Activated CD4-positive, alpha-beta T cell treated with anti-CD3 and anti-CD28 coated beads, Interleukin-2, amount 10 ng/mL, durations not matched to agents 7 days and 5 days (primary cell): ENCODE results near the gene ARMC3. TPM values are rescaled to one million over a fixed set of nuclear protein-coding genes. Genes with fewer than 3 reads are reported as not detected.

Experiments used
- CTCF ChIA-PET: fragments of 350-600 bp; sonication (Branson Sonifier 250); formaldehyde crosslinking; loops from one replicate; lab custom pipeline; 2021; ENCODE audit warnings: antibody characterized with exemption; lab: Charles Lee
- POLR2A ChIA-PET: fragments of 350-600 bp; sonication (Branson Sonifier 250); formaldehyde crosslinking; loops from one replicate; lab custom pipeline; 2021; ENCODE audit warnings: antibody characterized with exemption; lab: Charles Lee
- DNase-seq: peaks from one replicate; pipeline ENCODE4 v3.0.0-alpha.2; 2020
- H3K27ac Mint-ChIP-seq: one replicate; pipeline ENCODE4 v1.8.0; 2021; ENCODE audit warnings: mild to moderate bottlenecking, moderate library complexity, mixed read lengths
- H3K27me3 Mint-ChIP-seq: one replicate; pipeline ENCODE4 v1.8.0; 2021; ENCODE audit warnings: mixed read lengths
- H3K36me3 Mint-ChIP-seq: one replicate; pipeline ENCODE4 v1.8.0; 2021; ENCODE audit warnings: low read depth, mixed read lengths
- H3K4me1 Mint-ChIP-seq: one replicate; pipeline ENCODE4 v1.8.0; 2021; ENCODE audit warnings: mixed read lengths
- H3K4me3 Mint-ChIP-seq: one replicate; pipeline ENCODE4 v1.8.0; 2021; ENCODE audit warnings: mild to moderate bottlenecking, moderate library complexity, mixed read lengths
- H3K9me3 Mint-ChIP-seq: one replicate; pipeline ENCODE4 v1.8.0; 2021; ENCODE audit warnings: mixed read lengths
- total RNA-seq, 2 experiments: library from RNA; stranded (reverse); gene quantifications; one replicate each; pipeline ENCODE4 v1.2.3, GENCODE V29; 2021

Gene ARMC3
- total RNA-seq, 2 experiments from 2014 or later, result not detected

DNA sequence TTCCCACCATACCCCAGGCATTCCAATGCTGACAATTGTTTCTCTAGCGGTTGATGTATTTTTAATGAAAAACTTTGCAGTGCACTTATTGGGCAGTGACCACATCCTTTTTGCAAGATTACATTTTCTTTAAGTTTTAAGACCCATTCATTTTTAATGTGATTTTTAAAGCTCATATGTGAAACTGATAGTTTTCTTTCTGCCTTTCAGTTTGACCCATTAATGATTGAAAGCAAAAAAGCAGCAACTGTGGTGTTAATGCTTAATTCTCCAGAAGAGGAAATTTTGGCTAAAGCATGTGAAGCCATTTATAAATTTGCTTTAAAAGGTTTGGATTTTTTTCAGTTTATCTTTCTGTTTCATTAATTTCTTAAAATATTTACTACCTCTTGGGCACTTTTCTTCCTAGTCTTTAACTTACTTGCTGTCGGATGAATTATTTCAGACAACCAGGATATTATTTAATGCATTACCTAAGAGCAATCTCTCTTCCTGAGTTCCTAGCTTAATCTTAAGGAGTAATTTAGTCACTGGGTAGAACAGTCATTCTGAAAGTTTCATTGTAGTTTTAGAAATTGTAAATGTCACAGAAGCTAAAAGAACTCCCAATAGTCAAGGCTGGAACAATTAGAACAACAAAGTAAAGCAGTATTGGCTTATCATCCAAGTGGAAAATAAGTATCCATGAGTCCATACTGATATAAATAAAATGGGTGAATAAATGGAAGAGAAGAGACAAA, 18.3 kb downstream of the ARMC3 start:
- no peak overlapping the region for H3K27ac Mint-ChIP-seq
- DNase-seq, result no peak
- ChIA-PET POLR2A (no interaction called here), CTCF (interaction anchor here (0.5 to 1.6 kb wide), 3 partner anchors 11 to 204 kb away, joined by 3 to 5 read pairs (median 3); no protein-coding TSS in a partner anchor)
- H3K36me3 Mint-ChIP-seq, result no peaks in the 10 kb centered on the region
- peaks cover 5% of the 10 kb centered on the region for H3K4me1 Mint-ChIP-seq
- peaks cover 12% of the 10 kb centered on the region for H3K9me3 Mint-ChIP-seq
- H3K4me3 Mint-ChIP-seq, result no peak overlapping the region
- H3K27me3 Mint-ChIP-seq, result no peaks in the 10 kb centered on the region

DNA sequence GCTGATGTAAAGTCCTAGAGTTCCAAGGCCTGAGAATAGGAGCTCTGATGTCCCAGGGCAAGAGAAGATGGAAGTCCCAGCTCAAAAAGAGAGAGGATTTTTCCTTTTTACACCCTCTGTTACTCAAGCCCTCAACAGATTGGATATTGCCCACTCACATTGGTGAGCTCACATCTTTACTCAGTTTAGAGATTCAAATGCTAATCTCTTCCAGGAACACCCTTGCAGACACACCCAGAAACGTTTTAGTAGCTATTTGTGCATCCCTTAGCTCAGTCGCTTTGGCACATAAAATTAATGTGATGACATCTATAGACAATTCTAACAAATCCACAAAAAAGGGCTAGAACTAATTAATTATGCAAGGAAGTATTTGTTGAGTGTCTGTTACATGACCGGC, 27.1 kb downstream of the ARMC3 start:
- H3K4me1 Mint-ChIP-seq, result no peaks in the 10 kb centered on the region
- CTCF ChIA-PET, result interaction anchor here (0.7 to 1.1 kb wide), 2 partner anchors 131 to 946 kb away, joined by 3 read pairs; no protein-coding TSS in a partner anchor
- POLR2A ChIA-PET, result no interaction called here
- no peaks in the 10 kb centered on the region for H3K27me3 Mint-ChIP-seq
- DNase-seq, result no peak
- no peaks in the 10 kb centered on the region for H3K36me3 Mint-ChIP-seq
- H3K9me3 Mint-ChIP-seq, result no peaks in the 10 kb centered on the region
- H3K27ac Mint-ChIP-seq, result no peak overlapping the region
- no peak overlapping the region for H3K4me3 Mint-ChIP-seq

DNA sequence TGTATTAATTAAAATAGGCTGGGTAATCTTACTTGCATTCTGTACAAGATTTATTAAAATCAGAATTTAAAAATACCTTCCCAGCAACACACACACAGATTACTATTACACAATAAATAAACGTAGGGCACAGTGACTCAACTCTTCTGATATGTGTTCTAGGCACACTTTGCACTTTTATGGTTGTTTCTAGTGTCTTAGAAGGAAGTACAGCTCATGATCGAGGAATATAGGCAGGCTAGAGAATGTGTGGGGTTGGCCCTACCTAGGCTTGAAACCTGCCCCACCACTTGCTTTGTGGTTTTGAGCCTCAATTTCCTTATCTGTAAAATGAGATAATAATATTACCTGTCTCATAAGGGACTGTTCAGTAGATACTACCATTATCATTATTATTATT, 30.5 kb downstream of the ARMC3 start:
- no peaks in the 10 kb centered on the region for H3K4me1 Mint-ChIP-seq
- DNase-seq, result no peak
- no peaks in the 10 kb centered on the region for H3K9me3 Mint-ChIP-seq
- ChIA-PET CTCF (interaction anchor here (1.1 kb wide), 1 partner anchor 19 kb away, joined by 3 read pairs; no protein-coding TSS in a partner anchor), POLR2A (no interaction called here)
- H3K27me3 Mint-ChIP-seq, result peaks cover 2% of the 10 kb centered on the region
- H3K4me3 Mint-ChIP-seq, result no peak overlapping the region
- no peak overlapping the region for H3K27ac Mint-ChIP-seq
- H3K36me3 Mint-ChIP-seq, result no peaks in the 10 kb centered on the region

DNA sequence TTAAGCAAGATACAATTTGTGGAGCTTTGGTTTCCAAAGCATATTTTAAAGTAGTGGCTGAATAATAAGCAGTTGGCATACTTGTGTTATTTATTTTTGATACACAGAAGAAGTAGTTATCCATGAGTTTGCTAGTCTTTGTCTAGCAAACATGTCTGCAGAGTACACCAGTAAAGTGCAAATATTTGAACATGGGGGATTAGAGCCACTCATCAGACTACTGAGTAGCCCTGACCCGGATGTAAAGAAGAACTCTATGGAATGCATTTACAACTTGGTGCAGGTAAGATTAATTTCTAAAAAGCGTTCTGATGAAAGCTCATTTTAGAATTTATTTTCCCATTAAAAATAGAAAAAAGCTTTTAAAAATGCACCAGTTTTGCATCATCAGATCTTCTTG, 31.4 kb downstream of the ARMC3 start:
- DNase-seq, result no peak
- H3K27me3 Mint-ChIP-seq, result peaks cover 2% of the 10 kb centered on the region
- POLR2A ChIA-PET, result no interaction called here
- no peak overlapping the region for H3K27ac Mint-ChIP-seq
- CTCF ChIA-PET, result interaction anchor here (1.3 kb wide), 1 partner anchor 12 kb away, joined by 3 read pairs; no protein-coding TSS in a partner anchor
- no peak overlapping the region for H3K4me3 Mint-ChIP-seq
- no peaks in the 10 kb centered on the region for H3K9me3 Mint-ChIP-seq
- no peaks in the 10 kb centered on the region for H3K36me3 Mint-ChIP-seq
- H3K4me1 Mint-ChIP-seq, result no peaks in the 10 kb centered on the region

DNA sequence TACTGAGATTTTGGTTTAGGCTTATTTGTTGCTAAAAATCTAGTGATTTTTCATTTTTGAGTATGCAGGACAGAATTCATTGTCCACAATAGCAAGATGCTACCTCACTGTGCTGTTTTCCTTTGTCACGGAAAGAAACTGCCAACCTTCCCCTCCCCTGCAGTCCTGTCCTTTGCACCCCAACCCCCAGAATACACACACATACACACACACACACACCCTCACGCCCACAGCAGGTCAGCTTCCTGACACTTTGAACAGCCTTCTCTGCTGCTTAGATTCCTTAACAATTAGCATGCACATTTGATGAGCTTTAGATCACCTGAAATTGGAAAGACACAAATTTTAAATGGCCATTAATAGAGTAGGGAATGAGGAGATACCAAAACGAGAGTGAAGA, 32.1 kb downstream of the ARMC3 start:
- H3K36me3 Mint-ChIP-seq, result no peaks in the 10 kb centered on the region
- H3K27me3 Mint-ChIP-seq, result peaks cover 2% of the 10 kb centered on the region
- no peaks in the 10 kb centered on the region for H3K4me1 Mint-ChIP-seq
- H3K4me3 Mint-ChIP-seq, result no peak overlapping the region
- POLR2A ChIA-PET, result no interaction called here
- CTCF ChIA-PET, result interaction anchor here (1.3 kb wide), 1 partner anchor 13 kb away, joined by 3 read pairs; no protein-coding TSS in a partner anchor
- no peaks in the 10 kb centered on the region for H3K9me3 Mint-ChIP-seq
- DNase-seq, result no peak
- H3K27ac Mint-ChIP-seq, result no peak overlapping the region

DNA sequence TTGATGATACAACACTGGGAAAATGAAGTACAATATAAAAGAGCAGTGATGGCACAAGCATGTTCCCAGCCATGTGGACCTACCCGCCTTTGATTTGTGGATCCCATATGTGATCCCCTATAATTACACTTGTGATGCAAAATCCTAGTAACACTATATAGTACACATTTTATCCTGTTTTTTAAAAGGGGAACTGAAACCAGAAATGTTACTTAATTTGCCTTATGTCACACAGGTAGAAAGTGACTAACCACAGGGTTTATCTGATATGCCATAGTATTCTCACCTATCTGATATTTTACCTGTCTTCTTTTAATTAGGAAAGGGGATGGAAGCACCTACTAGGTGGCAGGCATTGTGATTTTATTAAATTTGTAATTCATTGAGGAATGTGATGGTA, 35.0 kb downstream of the ARMC3 start:
- Mint-ChIP-seq H3K27me3 (peaks cover 2% of the 10 kb centered on the region), H3K27ac (no peak overlapping the region), H3K4me1 (no peaks in the 10 kb centered on the region), H3K36me3 (no peaks in the 10 kb centered on the region), H3K9me3 (no peaks in the 10 kb centered on the region), H3K4me3 (no peak overlapping the region)
- no peak for DNase-seq
- ChIA-PET CTCF (no interaction called here), POLR2A (no interaction called here)

DNA sequence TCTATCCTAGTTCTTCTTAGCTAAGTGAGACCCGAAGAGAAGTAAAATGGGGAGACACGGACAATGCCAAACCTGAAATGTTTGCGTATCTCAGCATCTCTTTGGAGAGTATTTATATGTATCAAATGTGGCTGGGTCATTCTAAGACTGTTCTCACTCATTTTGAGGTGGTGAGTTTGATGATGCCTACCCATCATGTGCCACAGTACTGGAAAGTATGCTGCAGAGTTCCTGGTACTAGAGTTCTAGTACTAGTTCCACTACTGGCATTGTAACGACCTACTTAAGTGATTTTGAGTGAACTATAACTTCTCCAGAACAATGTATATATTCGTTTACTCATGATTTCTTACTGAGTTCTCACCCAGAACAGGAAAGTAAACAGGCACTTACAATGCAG, 41.9 kb downstream of the ARMC3 start:
- ChIA-PET POLR2A (no interaction called here), CTCF (no interaction called here)
- no peak overlapping the region for H3K27ac Mint-ChIP-seq
- no peak for DNase-seq
- no peak overlapping the region for H3K4me3 Mint-ChIP-seq
- no peaks in the 10 kb centered on the region for H3K4me1 Mint-ChIP-seq
- no peaks in the 10 kb centered on the region for H3K9me3 Mint-ChIP-seq
- no peaks in the 10 kb centered on the region for H3K36me3 Mint-ChIP-seq
- no peaks in the 10 kb centered on the region for H3K27me3 Mint-ChIP-seq

DNA sequence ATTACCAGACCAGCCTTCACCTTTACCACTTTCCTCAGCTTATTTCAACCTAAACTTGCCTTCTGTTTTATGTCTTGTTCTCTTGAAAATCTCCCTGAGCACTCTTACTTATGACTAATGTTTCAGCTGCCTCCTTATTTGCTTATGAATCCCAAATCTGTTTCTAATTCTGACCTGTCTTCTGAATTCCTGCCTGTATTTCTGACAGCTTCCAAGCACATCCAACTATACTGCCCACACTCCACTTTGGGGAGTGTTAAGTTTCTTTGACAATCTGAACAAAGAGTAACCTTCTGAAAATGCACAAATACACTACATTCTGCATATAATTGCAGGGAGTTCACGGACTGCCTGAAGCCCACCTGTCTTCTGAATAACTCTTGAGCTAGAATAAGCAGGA, 48.7 kb downstream of the ARMC3 start:
- Mint-ChIP-seq H3K27me3 (peaks cover 5% of the 10 kb centered on the region), H3K27ac (no peak overlapping the region), H3K36me3 (no peaks in the 10 kb centered on the region), H3K4me3 (no peak overlapping the region), H3K9me3 (no peaks in the 10 kb centered on the region), H3K4me1 (no peaks in the 10 kb centered on the region)
- ChIA-PET POLR2A (interaction anchor here (0.6 kb wide), 1 partner anchor 294 kb away, joined by 7 read pairs; no protein-coding TSS in a partner anchor), CTCF (no interaction called here)
- no peak for DNase-seq

DNA sequence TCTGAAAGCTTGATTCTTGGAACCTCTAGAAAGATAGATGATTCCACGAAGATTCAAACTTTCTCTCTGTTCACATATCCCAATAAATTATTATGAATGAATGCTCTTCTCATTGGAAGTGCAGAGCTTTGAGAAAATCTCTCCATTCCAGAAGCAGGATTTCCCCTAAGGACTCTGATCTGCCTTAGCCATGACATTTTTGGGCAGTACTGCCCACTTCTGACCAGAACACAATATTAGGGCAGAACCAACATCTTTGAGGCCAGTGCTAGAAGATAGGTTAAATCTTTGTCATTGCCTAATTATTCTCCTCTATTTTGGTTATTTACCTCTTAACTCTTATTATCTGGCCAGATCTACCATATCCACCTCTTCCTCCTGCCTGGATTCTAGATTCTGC, 49.9 kb downstream of the ARMC3 start:
- ChIA-PET CTCF (no interaction called here), POLR2A (no interaction called here)
- H3K36me3 Mint-ChIP-seq, result no peaks in the 10 kb centered on the region
- H3K27ac Mint-ChIP-seq, result no peak overlapping the region
- H3K27me3 Mint-ChIP-seq, result peaks cover 9% of the 10 kb centered on the region
- DNase-seq, result no peak
- H3K9me3 Mint-ChIP-seq, result no peaks in the 10 kb centered on the region
- H3K4me3 Mint-ChIP-seq, result no peak overlapping the region
- H3K4me1 Mint-ChIP-seq, result no peaks in the 10 kb centered on the region

DNA sequence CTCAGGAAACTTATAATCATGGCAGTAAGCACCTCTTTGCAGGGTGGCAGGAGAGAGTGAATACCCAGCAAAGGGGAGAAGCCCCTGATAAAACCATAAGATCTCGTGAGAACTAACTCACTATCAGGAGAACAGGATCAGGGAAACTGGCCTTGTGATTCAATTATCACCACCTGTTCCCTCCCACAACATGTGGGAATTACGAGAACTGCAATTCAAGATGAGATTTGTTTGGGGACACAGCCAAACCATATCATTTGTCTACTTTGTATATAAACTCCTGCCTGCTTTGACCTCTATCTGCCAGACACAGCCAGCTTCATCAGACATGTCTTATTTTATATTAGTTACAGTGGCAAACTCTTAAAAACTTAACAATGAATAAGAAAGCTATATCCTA, 50.4 kb downstream of the ARMC3 start:
- no peak for DNase-seq
- ChIA-PET POLR2A (no interaction called here), CTCF (no interaction called here)
- H3K27me3 Mint-ChIP-seq, result peaks cover 9% of the 10 kb centered on the region
- no peaks in the 10 kb centered on the region for H3K9me3 Mint-ChIP-seq
- no peak overlapping the region for H3K27ac Mint-ChIP-seq
- no peaks in the 10 kb centered on the region for H3K36me3 Mint-ChIP-seq
- H3K4me1 Mint-ChIP-seq, result no peaks in the 10 kb centered on the region
- H3K4me3 Mint-ChIP-seq, result no peak overlapping the region

DNA sequence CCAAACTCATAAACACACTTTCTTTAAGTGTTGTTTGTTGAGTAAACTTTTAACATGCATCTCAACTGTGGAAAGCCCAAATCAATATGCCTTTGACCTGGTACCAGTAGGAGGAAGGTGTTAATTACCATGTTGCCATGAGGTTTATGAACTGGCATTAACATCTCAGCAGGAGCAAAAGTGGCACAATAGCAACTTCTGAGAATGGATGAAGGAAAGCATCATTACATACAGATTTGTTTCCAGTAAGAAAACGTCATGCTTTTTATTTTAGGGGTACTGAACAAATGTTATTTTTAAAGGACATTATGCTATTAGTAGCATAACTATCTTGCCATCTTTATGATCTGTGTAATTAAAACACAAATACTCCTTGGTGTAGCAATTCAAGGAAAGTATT, 51.1 kb downstream of the ARMC3 start:
- POLR2A ChIA-PET, result no interaction called here
- Mint-ChIP-seq H3K4me1 (no peaks in the 10 kb centered on the region), H3K36me3 (no peaks in the 10 kb centered on the region), H3K27ac (no peak overlapping the region), H3K9me3 (no peaks in the 10 kb centered on the region), H3K27me3 (peaks cover 9% of the 10 kb centered on the region), H3K4me3 (no peak overlapping the region)
- CTCF ChIA-PET, result no interaction called here
- DNase-seq, result no peak

DNA sequence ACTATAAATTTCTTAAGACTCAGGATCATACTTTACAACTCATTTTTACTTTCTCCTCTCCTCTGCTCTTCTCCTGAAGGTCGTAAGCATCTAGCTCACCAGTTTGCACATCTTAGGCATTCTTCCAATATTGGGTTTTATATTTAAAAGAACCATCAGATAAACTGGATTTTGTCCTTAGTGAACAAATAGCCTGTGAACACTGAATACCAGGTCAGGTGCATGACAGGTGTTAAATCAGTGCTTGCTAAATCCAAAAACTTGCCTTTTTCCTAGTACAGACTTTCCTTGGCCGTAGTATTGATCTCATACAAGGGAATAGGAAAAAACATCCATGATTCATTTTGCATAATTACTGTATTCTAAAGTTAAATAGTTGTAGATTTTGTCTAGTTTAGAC, 53.0 kb downstream of the ARMC3 start:
- Mint-ChIP-seq H3K27ac (no peak overlapping the region), H3K4me1 (peaks cover 1% of the 10 kb centered on the region), H3K9me3 (no peaks in the 10 kb centered on the region), H3K36me3 (no peaks in the 10 kb centered on the region), H3K4me3 (no peak overlapping the region), H3K27me3 (peaks cover 9% of the 10 kb centered on the region)
- ChIA-PET POLR2A (no interaction called here), CTCF (no interaction called here)
- DNase-seq, result no peak

DNA sequence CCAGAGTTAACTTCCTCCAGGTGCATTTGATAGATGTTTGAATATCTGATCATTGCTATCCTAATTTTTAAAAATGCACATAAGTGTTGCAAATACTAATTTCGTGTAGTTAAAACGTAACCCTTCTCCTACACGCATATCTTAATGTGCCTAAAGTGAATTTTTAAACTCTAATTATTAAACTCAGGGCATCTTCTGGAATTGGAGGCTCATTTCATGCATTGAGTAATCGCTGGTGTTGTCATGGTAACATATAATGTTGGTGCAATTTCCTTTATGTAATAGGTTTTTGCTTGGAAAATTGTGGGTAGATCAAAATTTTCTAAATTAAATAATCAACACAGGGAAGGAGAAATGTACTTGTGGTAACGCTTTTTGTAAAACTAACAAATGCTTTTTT, 56.2 kb downstream of the ARMC3 start:
- no peak overlapping the region for H3K4me3 Mint-ChIP-seq
- CTCF ChIA-PET, result no interaction called here
- H3K36me3 Mint-ChIP-seq, result no peaks in the 10 kb centered on the region
- POLR2A ChIA-PET, result no interaction called here
- peaks cover 6% of the 10 kb centered on the region for H3K27me3 Mint-ChIP-seq
- H3K27ac Mint-ChIP-seq, result no peak overlapping the region
- no peaks in the 10 kb centered on the region for H3K9me3 Mint-ChIP-seq
- DNase-seq, result no peak
- H3K4me1 Mint-ChIP-seq, result peaks cover 11% of the 10 kb centered on the region
